ENCODE data around the gene ATRN.
"Not testable (repeated sequence)": the region's sequence is repeated elsewhere in the genome, so short reads cannot be mapped to it uniquely, and the experiment has no call there.

ATRN gene

GRCh38 chr20:3486850-3487249 lies 16.0 kb downstream of the ATRN start:
- Histone ChIP-seq H3K9me3 (ENCODE audit: insufficient read depth, low read depth, low read length) (peaks cover 12% of the 10 kb centered on the region; the same call in 1 of the 2 replicates), H3K4me1 (ENCODE audit: insufficient read depth, low read length) (no peaks in the 10 kb centered on the region), H3K36me3 (ENCODE audit: insufficient read depth, low read depth, low read length) (no peaks in the 10 kb centered on the region), H3K27ac (ENCODE audit: low read length) (no peak overlapping the region), H3K9ac (ENCODE audit: low read depth, low read length) (no peak overlapping the region), H3K4me3 (ENCODE audit: low read length) (no peak overlapping the region), H3K27me3 (ENCODE audit: insufficient read depth, low read length) (no peaks in the 10 kb centered on the region)

- Histone ChIP-seq H3K4me3 (ENCODE audit: low read length) (no peak overlapping the region), H3K27me3 (ENCODE audit: insufficient read depth, low read length) (no peaks in the 10 kb centered on the region), H3K27ac (ENCODE audit: low read length) (no peak overlapping the region), H3K9me3 (ENCODE audit: insufficient read depth, low read depth, low read length) (no peaks in the 10 kb centered on the region), H3K4me1 (ENCODE audit: insufficient read depth, low read length) (no peaks in the 10 kb centered on the region), H3K9ac (ENCODE audit: low read depth, low read length) (no peak overlapping the region), H3K36me3 (ENCODE audit: insufficient read depth, low read depth, low read length) (no peaks in the 10 kb centered on the region)
Observed at GRCh38 chr20:3492669-3493068, 21.9 kb downstream of the ATRN start.

GRCh38 chr20:3494218-3494617 lies 23.4 kb downstream of the ATRN start:
- no peak overlapping the region for H3K27ac ChIP-seq (ENCODE audit: low read length)
- H3K4me1 ChIP-seq (ENCODE audit: insufficient read depth, low read length) = no peaks in the 10 kb centered on the region
- no peaks in the 10 kb centered on the region for H3K27me3 ChIP-seq (ENCODE audit: insufficient read depth, low read length)
- H3K36me3 ChIP-seq (ENCODE audit: insufficient read depth, low read depth, low read length) = no peaks in the 10 kb centered on the region
- no peaks in the 10 kb centered on the region for H3K9me3 ChIP-seq (ENCODE audit: insufficient read depth, low read depth, low read length)
- H3K4me3 ChIP-seq (ENCODE audit: low read length) = no peak overlapping the region
- H3K9ac ChIP-seq (ENCODE audit: low read depth, low read length) = no peak overlapping the region

GRCh38 chr20:3502878-3503277 lies 32.1 kb downstream of the ATRN start:
- Histone ChIP-seq H3K36me3 (ENCODE audit: insufficient read depth, low read depth, low read length) (no peaks in the 10 kb centered on the region), H3K27me3 (ENCODE audit: insufficient read depth, low read length) (no peaks in the 10 kb centered on the region), H3K4me1 (ENCODE audit: insufficient read depth, low read length) (no peaks in the 10 kb centered on the region), H3K9ac (ENCODE audit: low read depth, low read length) (no peak overlapping the region), H3K4me3 (ENCODE audit: low read length) (no peak overlapping the region), H3K27ac (ENCODE audit: low read length) (no peak overlapping the region), H3K9me3 (ENCODE audit: insufficient read depth, low read depth, low read length) (no peaks in the 10 kb centered on the region)

GRCh38 chr20:3505148-3505547 lies 34.3 kb downstream of the ATRN start:
- H3K4me3 ChIP-seq (ENCODE audit: low read length) = no peak overlapping the region
- H3K27me3 ChIP-seq (ENCODE audit: insufficient read depth, low read length) = no peaks in the 10 kb centered on the region
- no peaks in the 10 kb centered on the region for H3K36me3 ChIP-seq (ENCODE audit: insufficient read depth, low read depth, low read length)
- no peaks in the 10 kb centered on the region for H3K4me1 ChIP-seq (ENCODE audit: insufficient read depth, low read length)
- H3K27ac ChIP-seq (ENCODE audit: low read length) = no peak overlapping the region
- H3K9ac ChIP-seq (ENCODE audit: low read depth, low read length) = no peak overlapping the region
- no peaks in the 10 kb centered on the region for H3K9me3 ChIP-seq (ENCODE audit: insufficient read depth, low read depth, low read length)

GRCh38 chr20:3509064-3509463 lies 38.2 kb downstream of the ATRN start:
- Histone ChIP-seq H3K36me3 (ENCODE audit: insufficient read depth, low read depth, low read length) (no peaks in the 10 kb centered on the region), H3K27ac (ENCODE audit: low read length) (no peak overlapping the region)

GRCh38 chr20:3510110-3510509 lies 39.3 kb downstream of the ATRN start:
- Histone ChIP-seq H3K9me3 (ENCODE audit: insufficient read depth, low read depth, low read length) (no peaks in the 10 kb centered on the region), H3K9ac (ENCODE audit: low read depth, low read length) (no peak overlapping the region), H3K36me3 (ENCODE audit: insufficient read depth, low read depth, low read length) (no peaks in the 10 kb centered on the region), H3K4me3 (ENCODE audit: low read length) (no peak overlapping the region), H3K27me3 (ENCODE audit: insufficient read depth, low read length) (no peaks in the 10 kb centered on the region), H3K4me1 (ENCODE audit: insufficient read depth, low read length) (no peaks in the 10 kb centered on the region), H3K27ac (ENCODE audit: low read length) (no peak overlapping the region)

More at GRCh38 chr20:3509064-3509463, 38.2 kb downstream of the ATRN start:
- no peak overlapping the region for H3K4me3 ChIP-seq (ENCODE audit: low read length)
- H3K9me3 ChIP-seq (ENCODE audit: insufficient read depth, low read depth, low read length) = no peaks in the 10 kb centered on the region
- no peaks in the 10 kb centered on the region for H3K27me3 ChIP-seq (ENCODE audit: insufficient read depth, low read length)
- no peak overlapping the region for H3K9ac ChIP-seq (ENCODE audit: low read depth, low read length)
- H3K4me1 ChIP-seq (ENCODE audit: insufficient read depth, low read length) = no peaks in the 10 kb centered on the region

- not testable (repeated sequence) for H3K27ac ChIP-seq (ENCODE audit: low read length); H3K9me3 ChIP-seq (ENCODE audit: insufficient read depth, low read depth, low read length); H3K36me3 ChIP-seq (ENCODE audit: insufficient read depth, low read depth, low read length); H3K4me3 ChIP-seq (ENCODE audit: low read length); H3K4me1 ChIP-seq (ENCODE audit: insufficient read depth, low read length); H3K27me3 ChIP-seq (ENCODE audit: insufficient read depth, low read length); H3K9ac ChIP-seq (ENCODE audit: low read depth, low read length)
Observed at GRCh38 chr20:3512239-3512638, 41.4 kb downstream of the ATRN start.

GRCh38 chr20:3514012-3514642 lies 43.3 kb downstream of the ATRN start:
- Histone ChIP-seq H3K4me1 (ENCODE audit: insufficient read depth, low read length) (no peaks in the 10 kb centered on the region), H3K27me3 (ENCODE audit: insufficient read depth, low read length) (no peaks in the 10 kb centered on the region), H3K4me3 (ENCODE audit: low read length) (no peak overlapping the region), H3K9ac (ENCODE audit: low read depth, low read length) (no peak overlapping the region), H3K9me3 (ENCODE audit: insufficient read depth, low read depth, low read length) (no peaks in the 10 kb centered on the region), H3K27ac (ENCODE audit: low read length) (no peak overlapping the region), H3K36me3 (ENCODE audit: insufficient read depth, low read depth, low read length) (no peaks in the 10 kb centered on the region)

GRCh38 chr20:3515379-3516170 lies 44.8 kb downstream of the ATRN start:
- Histone ChIP-seq H3K9me3 (ENCODE audit: insufficient read depth, low read depth, low read length) (no peaks in the 10 kb centered on the region), H3K9ac (ENCODE audit: low read depth, low read length) (no peak overlapping the region), H3K27ac (ENCODE audit: low read length) (no peak overlapping the region), H3K4me3 (ENCODE audit: low read length) (no peak overlapping the region), H3K4me1 (ENCODE audit: insufficient read depth, low read length) (no peaks in the 10 kb centered on the region), H3K36me3 (ENCODE audit: insufficient read depth, low read depth, low read length) (no peaks in the 10 kb centered on the region), H3K27me3 (ENCODE audit: insufficient read depth, low read length) (no peaks in the 10 kb centered on the region)

- Histone ChIP-seq H3K4me3 (ENCODE audit: low read length) (no peak overlapping the region), H3K4me1 (ENCODE audit: insufficient read depth, low read length) (no peaks in the 10 kb centered on the region), H3K27me3 (ENCODE audit: insufficient read depth, low read length) (no peaks in the 10 kb centered on the region), H3K27ac (ENCODE audit: low read length) (no peak overlapping the region), H3K9ac (ENCODE audit: low read depth, low read length) (no peak overlapping the region), H3K9me3 (ENCODE audit: insufficient read depth, low read depth, low read length) (no peaks in the 10 kb centered on the region; the same call in 1 of the 2 replicates), H3K36me3 (ENCODE audit: insufficient read depth, low read depth, low read length) (no peaks in the 10 kb centered on the region)
Observed at GRCh38 chr20:3521852-3522740, 51.3 kb downstream of the ATRN start.
